Endothelial cell (in vitro differentiated cells): ENCODE results near the gene IFIT2. TPM values are rescaled to one million over a fixed set of nuclear protein-coding genes. Genes with fewer than 3 reads are reported as not detected.
"Not testable (repeated sequence)": the region's sequence is repeated elsewhere in the genome, so short reads cannot be mapped to it uniquely, and the experiment has no call there.

ENCODE experiments used
- DNase-seq: peaks from one replicate; pipeline ENCODE4 v3.0.0; 2021; ENCODE audit warnings: low spot score
- H3K27ac Mint-ChIP-seq: one replicate; pipeline ENCODE4 v1.8.0; 2021; ENCODE audit warnings: mixed read lengths, inconsistent platforms; ENCODE audit not compliant: unreplicated experiment
- H3K27me3 Mint-ChIP-seq: one replicate; pipeline ENCODE4 v1.8.0; 2021; ENCODE audit warnings: mild to moderate bottlenecking, moderate library complexity, mixed read lengths, inconsistent platforms; ENCODE audit not compliant: unreplicated experiment
- H3K36me3 Mint-ChIP-seq: one replicate; pipeline ENCODE4 v1.8.0; 2021; ENCODE audit warnings: mild to moderate bottlenecking, low read depth, mixed read lengths, inconsistent platforms; ENCODE audit not compliant: unreplicated experiment
- H3K4me1 Mint-ChIP-seq: one replicate; pipeline ENCODE4 v1.8.0; 2021; ENCODE audit warnings: mild to moderate bottlenecking, mixed read lengths, inconsistent platforms; ENCODE audit not compliant: unreplicated experiment
- H3K4me3 Mint-ChIP-seq: one replicate; pipeline ENCODE4 v1.8.0; 2021; ENCODE audit warnings: mild to moderate bottlenecking, mixed read lengths, inconsistent platforms; ENCODE audit not compliant: unreplicated experiment
- H3K9me3 Mint-ChIP-seq: one replicate; pipeline ENCODE4 v1.8.0; 2021; ENCODE audit warnings: mixed read lengths, inconsistent platforms; ENCODE audit not compliant: unreplicated experiment
- total RNA-seq: library from RNA; stranded (reverse); fragmentation: NEBNext Ultra II Directional; extraction: Animal tissue kit (Norgen Biotek cat#: 25700); gene quantifications from one replicate; pipeline ENCODE4 v1.2.1, GENCODE V29; 2021; ENCODE audit not compliant: unreplicated experiment
- TF ChIP-seq, protein P1 (sequence below): fragments of 200-600 bp; sonication (generic); IDR thresholded peaks from one replicate; pipeline ENCODE4 v1.5.0; 2021; ENCODE audit warnings: antibody characterized with exemption; ENCODE audit not compliant: unreplicated experiment

IFIT2 gene
- total RNA-seq, 1 donor from 2014 or later: 0.80 TPM

DNA sequence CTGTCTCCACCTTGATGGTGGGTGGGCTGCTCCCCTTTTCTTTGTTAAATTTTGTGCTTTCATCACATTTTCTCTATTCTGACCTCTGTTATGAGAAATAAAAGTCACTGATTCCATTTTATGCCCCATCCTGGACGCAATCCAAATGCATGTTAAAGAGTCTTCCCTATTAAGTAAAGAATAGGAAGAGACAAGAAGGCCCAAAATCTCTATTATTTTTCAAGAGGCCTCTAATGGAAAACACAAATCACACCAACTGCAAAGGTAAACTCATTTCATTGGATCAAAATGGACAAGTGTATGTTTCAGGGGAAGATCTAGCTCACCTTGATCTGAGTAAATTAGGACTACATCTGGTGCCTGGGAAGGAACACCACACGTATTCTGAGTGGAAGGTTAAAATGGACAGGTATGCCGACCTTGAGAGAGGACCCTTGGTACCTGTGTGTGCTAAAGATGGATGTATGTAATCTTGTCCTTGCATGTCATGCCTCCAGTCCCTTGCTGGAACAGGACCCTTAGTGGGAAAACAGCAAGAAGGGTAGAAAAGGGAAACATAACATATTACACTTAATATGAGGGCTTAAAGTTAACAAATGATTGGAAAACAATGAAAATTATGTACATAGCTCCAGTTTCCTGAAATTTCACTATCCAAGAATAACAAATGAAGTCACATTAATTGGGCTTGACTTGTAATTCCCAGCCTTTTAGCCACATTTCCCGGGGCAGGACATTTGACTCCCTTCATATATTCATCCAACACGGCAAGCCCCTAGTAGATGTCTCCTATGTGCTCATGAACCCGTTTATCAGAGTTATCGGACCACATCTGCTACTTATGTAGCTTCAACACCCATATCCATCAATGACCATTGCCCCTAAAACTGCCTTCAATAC lies 7.6 kb downstream of the IFIT2 start:
- Mint-ChIP-seq H3K27ac (no peak overlapping the region), H3K36me3 (no peaks in the 10 kb centered on the region), H3K27me3 (peaks cover 1% of the 10 kb centered on the region), H3K9me3 (no peaks in the 10 kb centered on the region), H3K4me3 (no peak overlapping the region), H3K4me1 (no peaks in the 10 kb centered on the region)
- TF ChIP-seq, protein P1, sequence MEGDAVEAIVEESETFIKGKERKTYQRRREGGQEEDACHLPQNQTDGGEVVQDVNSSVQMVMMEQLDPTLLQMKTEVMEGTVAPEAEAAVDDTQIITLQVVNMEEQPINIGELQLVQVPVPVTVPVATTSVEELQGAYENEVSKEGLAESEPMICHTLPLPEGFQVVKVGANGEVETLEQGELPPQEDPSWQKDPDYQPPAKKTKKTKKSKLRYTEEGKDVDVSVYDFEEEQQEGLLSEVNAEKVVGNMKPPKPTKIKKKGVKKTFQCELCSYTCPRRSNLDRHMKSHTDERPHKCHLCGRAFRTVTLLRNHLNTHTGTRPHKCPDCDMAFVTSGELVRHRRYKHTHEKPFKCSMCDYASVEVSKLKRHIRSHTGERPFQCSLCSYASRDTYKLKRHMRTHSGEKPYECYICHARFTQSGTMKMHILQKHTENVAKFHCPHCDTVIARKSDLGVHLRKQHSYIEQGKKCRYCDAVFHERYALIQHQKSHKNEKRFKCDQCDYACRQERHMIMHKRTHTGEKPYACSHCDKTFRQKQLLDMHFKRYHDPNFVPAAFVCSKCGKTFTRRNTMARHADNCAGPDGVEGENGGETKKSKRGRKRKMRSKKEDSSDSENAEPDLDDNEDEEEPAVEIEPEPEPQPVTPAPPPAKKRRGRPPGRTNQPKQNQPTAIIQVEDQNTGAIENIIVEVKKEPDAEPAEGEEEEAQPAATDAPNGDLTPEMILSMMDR: no peak
- no peak for DNase-seq

DNA sequence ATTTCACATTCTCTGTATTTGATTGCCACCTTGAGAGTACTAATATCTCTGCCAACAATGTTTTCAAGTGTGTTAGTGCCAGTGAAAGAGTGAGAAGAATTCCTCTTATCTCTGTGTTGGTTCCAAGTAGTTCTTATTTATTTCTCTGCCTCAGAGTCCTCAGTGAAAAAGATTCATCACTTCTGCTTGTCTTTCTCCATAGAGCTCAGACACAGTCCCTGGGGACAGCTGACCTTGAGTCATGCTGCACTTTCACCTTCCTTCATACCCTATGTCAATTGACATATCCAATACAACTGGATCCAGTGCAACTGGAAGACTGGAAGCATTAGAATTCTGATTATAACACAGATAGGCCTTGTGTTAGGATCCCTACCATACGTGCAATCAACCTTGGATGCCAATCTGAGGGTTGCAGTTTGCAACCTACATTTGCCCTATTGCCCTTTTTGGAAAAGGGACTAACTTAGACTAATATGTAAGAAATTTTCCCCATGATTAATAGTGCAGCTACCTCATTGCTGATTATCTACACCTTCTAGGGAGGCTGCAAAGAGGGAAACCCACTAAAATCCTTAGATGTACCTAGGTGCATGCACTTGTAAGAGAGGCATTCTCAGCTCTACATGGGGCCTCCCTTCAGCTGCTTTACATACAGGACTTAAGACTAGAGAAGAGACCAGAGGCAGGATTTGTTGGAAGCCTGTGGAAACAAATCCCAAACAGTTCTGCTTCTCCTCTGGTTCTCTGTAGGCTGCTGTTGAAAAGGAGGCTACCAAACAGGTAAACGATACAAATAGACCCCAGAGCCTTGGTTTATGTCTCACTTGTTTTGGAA lies 8.4 kb downstream of the IFIT2 start:
- no peak overlapping the region for H3K27ac Mint-ChIP-seq
- H3K4me3 Mint-ChIP-seq: no peak overlapping the region
- no peaks in the 10 kb centered on the region for H3K4me1 Mint-ChIP-seq
- DNase-seq: no peak
- no peaks in the 10 kb centered on the region for H3K36me3 Mint-ChIP-seq
- H3K27me3 Mint-ChIP-seq: peaks cover 1% of the 10 kb centered on the region
- no peaks in the 10 kb centered on the region for H3K9me3 Mint-ChIP-seq
- TF ChIP-seq, protein P1: no peak

DNA sequence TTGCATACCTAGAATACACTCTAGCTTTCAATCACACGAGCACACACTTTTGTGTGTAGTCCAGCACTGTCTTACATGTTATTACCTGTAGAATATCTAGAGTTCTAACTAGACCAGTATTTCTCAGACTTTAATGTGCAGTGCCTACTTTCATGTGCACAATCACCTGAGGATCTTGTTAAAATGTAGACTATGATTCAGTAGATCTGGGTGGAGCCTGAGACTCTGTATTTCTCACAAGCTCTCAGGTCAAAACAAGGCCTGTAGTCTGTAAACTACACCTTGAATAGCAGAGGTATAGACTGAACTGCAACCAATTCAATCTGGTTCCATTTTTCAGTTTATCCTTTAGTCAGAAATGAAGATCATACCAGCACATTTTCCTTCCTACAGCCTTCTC lies 11.1 kb downstream of the IFIT2 start:
- H3K4me3 Mint-ChIP-seq: no peak overlapping the region
- TF ChIP-seq, protein P1: no peak
- no peaks in the 10 kb centered on the region for H3K9me3 Mint-ChIP-seq
- H3K36me3 Mint-ChIP-seq: peaks cover 5% of the 10 kb centered on the region
- H3K27me3 Mint-ChIP-seq: peaks cover 1% of the 10 kb centered on the region
- H3K4me1 Mint-ChIP-seq: no peaks in the 10 kb centered on the region
- no peak overlapping the region for H3K27ac Mint-ChIP-seq
- no peak for DNase-seq

DNA sequence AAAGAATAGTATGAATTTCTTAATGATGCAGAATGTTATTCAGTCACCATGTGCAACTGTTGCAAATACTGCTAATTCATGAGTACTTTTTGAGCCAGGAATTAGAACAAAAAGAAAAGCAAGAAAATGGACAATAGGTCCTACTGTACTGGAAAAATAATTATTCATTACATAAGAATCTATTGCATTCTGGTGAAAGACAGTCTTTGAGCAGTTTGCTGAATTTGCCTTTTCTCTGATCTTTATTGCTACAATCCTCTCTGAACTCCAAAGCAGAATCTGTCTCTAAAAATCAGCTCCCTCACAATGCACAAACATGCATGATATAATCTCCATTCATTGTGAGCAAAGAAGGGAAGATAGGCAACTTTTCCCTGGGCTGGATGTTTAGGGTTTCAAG lies 12.8 kb downstream of the IFIT2 start:
- H3K9me3 Mint-ChIP-seq: no peaks in the 10 kb centered on the region
- DNase-seq: no peak
- no peak overlapping the region for H3K27ac Mint-ChIP-seq
- peaks cover 3% of the 10 kb centered on the region for H3K27me3 Mint-ChIP-seq
- TF ChIP-seq, protein P1: no peak
- no peak overlapping the region for H3K4me3 Mint-ChIP-seq
- H3K4me1 Mint-ChIP-seq: no peaks in the 10 kb centered on the region
- peaks cover 5% of the 10 kb centered on the region for H3K36me3 Mint-ChIP-seq

DNA sequence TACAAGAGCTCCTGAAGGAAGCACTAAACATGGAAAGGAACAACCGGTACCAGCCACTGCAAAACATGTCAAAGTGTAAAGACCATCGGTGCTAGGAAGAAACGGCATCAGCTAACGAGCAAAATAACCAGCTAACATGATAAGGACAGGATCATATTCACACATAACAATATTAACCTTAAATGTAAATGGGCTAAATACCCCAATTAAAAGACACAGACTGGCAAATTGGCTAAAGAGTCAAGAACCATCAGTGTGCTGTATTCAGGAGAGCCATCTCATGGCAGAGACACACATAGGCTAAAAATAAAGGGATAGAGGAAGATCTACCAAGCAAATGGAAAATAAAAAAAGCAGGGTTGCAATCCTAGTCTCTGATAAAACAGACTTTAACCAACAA lies 16.2 kb downstream of the IFIT2 start:
- H3K4me1 Mint-ChIP-seq, H3K4me3 Mint-ChIP-seq, H3K36me3 Mint-ChIP-seq, H3K27ac Mint-ChIP-seq, H3K9me3 Mint-ChIP-seq, H3K27me3 Mint-ChIP-seq, DNase-seq: not testable (repeated sequence)

DNA sequence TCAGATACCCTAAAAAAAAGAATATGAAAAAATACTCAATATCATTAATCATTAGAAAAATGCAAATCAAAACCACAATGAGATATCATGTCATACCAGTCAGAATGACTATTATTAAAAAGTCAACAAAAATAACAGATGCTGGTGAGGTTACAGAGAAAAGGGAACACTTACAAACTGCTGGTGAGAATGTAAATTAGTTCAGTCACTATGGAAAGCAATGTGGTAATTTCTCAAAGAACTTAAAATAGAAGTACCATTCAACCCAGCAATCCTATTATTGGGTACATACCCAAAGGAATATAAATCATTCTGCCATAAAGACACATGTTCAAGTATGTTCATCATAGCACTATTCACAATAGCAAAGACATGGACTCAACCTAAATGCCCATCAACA lies 23.2 kb downstream of the IFIT2 start:
- H3K27me3 Mint-ChIP-seq, H3K9me3 Mint-ChIP-seq: not testable (repeated sequence)
- peaks cover 35% of the 10 kb centered on the region for H3K4me1 Mint-ChIP-seq

DNA sequence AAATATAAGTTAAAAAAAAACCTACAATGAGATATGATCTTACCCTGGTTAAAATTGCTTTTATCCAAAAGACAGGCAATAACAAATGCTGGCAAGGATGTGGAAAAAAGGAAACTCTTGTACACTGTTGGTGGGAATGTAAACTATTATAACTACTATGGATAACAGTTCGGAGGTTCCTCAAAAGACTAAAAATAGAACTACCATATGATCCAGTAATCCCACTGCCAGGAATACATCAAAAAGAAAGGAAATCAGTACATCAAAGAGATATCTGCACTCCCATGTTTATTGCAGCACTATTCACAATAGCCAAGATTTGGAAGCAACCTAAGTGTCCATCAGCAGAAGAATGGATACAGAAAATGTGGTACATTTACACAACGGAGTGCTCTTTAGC lies 24.0 kb downstream of the IFIT2 start:
- Mint-ChIP-seq H3K4me1 (peaks cover 43% of the 10 kb centered on the region), H3K27ac (peak overlapping the region; percentile 30)
- H3K9me3 Mint-ChIP-seq, H3K36me3 Mint-ChIP-seq, H3K27me3 Mint-ChIP-seq, DNase-seq, H3K4me3 Mint-ChIP-seq: not testable (repeated sequence)

More for the DNA sequence above, 23.2 kb downstream of the IFIT2 start:
- not testable (repeated sequence) for H3K27ac Mint-ChIP-seq, H3K4me3 Mint-ChIP-seq, DNase-seq, H3K36me3 Mint-ChIP-seq
